Measurements from ENCODE around the gene MRPL53. TPM values are rescaled to one million over a fixed set of nuclear protein-coding genes. Genes with fewer than 3 reads are reported as not detected.
A peak's percentile ranks its signal among the peaks of the same experiment; 100 is the strongest.

MRPL53 gene
- total and polyA plus RNA-seq, 2 of the 13 experiments (the other 11 are each of a cell fraction or from before 2014, with no cell fraction given), result 34.3 to 51.9 TPM

DNA sequence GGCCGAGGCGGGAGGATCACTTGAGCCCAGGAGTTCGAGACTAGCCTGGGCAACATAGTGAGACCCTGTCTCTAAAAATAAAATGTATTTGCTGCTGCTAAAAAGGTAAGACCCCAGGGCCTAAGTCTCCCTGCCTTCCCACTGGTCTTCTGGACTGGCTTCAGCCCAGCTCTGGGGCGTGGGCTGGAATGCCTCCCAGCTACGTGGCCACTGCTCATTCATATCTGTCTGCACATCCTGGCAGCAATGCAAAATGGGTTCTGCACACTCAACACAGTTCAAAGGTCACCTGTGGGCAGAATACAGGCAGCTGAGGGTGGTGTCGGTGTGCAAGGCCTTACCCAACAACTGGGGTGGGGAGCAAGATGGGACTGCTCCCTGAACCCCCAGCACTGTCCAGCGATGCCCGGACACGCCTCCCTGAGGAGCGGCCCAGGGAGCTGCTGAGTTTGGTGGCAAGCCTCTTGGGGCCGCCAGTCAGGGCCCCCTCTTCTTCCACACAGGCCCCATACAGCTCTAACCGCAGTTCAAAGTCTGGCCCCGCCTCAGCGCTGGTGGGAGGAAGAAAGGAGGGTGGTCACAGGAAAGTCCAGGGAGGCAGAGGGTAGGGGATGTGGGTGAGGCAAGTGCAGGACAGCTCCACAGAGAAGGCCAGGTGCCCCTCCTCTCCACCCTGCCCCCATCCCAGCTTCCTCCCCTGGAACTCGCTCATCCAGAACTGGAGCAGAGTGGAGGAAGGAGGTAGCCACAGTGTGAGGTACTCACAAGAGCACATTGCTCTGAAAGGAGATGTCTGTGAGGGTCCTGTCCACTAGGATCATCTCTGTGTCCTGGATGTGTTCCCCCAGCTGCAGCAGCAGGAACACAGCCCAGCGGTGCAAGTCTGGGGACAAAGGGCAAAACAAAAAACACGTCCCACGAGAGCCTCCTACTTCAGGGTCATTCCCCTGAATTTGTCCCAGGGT, 42.7 kb downstream of the MRPL53 start (continued):
- TF ChIP-seq ZNF790 (CRISPR knock-in tag; IDR thresholded peaks at IDR 0.05; ENCODE audit: borderline replicate concordance), result peak; percentile 17; the same call in 1 of the 2 replicates
- TF ChIP-seq ZNF747 (CRISPR knock-in tag; IDR thresholded peaks at IDR 0.05; ENCODE audit: borderline replicate concordance), result no peak
- TF ChIP-seq, protein P1, sequence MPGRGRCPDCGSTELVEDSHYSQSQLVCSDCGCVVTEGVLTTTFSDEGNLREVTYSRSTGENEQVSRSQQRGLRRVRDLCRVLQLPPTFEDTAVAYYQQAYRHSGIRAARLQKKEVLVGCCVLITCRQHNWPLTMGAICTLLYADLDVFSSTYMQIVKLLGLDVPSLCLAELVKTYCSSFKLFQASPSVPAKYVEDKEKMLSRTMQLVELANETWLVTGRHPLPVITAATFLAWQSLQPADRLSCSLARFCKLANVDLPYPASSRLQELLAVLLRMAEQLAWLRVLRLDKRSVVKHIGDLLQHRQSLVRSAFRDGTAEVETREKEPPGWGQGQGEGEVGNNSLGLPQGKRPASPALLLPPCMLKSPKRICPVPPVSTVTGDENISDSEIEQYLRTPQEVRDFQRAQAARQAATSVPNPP (CRISPR knock-in tag; IDR thresholded peaks at IDR 0.05), result no peak
- no peak for TF ChIP-seq ZNF407 (CRISPR knock-in tag; IDR thresholded peaks at IDR 0.05; ENCODE audit: not compliant biosample characterization)
- TF ChIP-seq SNAPC2 (CRISPR knock-in tag; IDR thresholded peaks at IDR 0.05), result no peak; the same call in 1 of the 2 replicates
- no peak for TF ChIP-seq STAT5B (CRISPR knock-in tag; IDR thresholded peaks at IDR 0.05)
- no peak for TF ChIP-seq BRD4 (CRISPR knock-in tag; IDR thresholded peaks at IDR 0.05)
- TF ChIP-seq FOXA3 (CRISPR knock-in tag; IDR thresholded peaks at IDR 0.05), result peak; percentile 43
- TF ChIP-seq SNRNP70 (IDR thresholded peaks at IDR 0.05; ENCODE audit: low read depth, low read length), result no peak
- TF ChIP-seq SAFB2 (CRISPR knock-in tag; IDR thresholded peaks at IDR 0.05; ENCODE audit: borderline replicate concordance, low read depth), result peak; percentile 68
- no peak for TF ChIP-seq MLXIP (CRISPR knock-in tag; IDR thresholded peaks at IDR 0.05; ENCODE audit: borderline replicate concordance)
- TF ChIP-seq RAD51 (IDR thresholded peaks at IDR 0.05; ENCODE audit: borderline replicate concordance), result no peak
- peak; percentile 31 for TF ChIP-seq BCL6 (CRISPR knock-in tag; IDR thresholded peaks at IDR 0.05)

Measured in HepG2 (cell line).